ENCODE data around the gene KRT85.

- TF ChIP-seq CTCF (IDR thresholded peaks at IDR 0.05) (no peak), POLR2A (IDR thresholded peaks at IDR 0.05) (no peak)
These were observed 55.2 kb downstream of the KRT85 start for GRCh38 chr12:52312086-52312485.
